Vagina (tissue), 2 donors: Measurements from ENCODE around the gene ZNF423.

Experiments used
- POLR2A ChIP-seq, 2 donors: fragments of 450-650 bp; IDR thresholded peaks; one replicate each; pipeline ENCODE4 v1.6.1; 2017; ENCODE audit warnings: antibody characterized with exemption in 2 of 2, mild to moderate bottlenecking in 2 of 2, moderate library complexity in 2 of 2
- POLR2AphosphoS5 ChIP-seq, 2 donors: sonication (generic); formaldehyde crosslinking; IDR thresholded peaks; one replicate each; pipeline ENCODE4 v1.9.0; 2017; ENCODE audit warnings: antibody characterized with exemption in 2 of 2, mild to moderate bottlenecking in 2 of 2, low read depth in 1 of 2; ENCODE audit not compliant: insufficient read depth in 1 of 2
- TF ChIP-seq, protein P1 (sequence below), 3 experiments: fragments of 450-650 bp in 2 of 3; fragments of 200-600 bp in 1 of 3; sonication (generic) in 1 of 3; IDR thresholded peaks; one replicate each; pipeline ENCODE4 v1.5.1; 2017 to 2019; ENCODE audit warnings: antibody characterized with exemption in 3 of 3, mild to moderate bottlenecking in 2 of 3, moderate library complexity in 2 of 3

DNA sequence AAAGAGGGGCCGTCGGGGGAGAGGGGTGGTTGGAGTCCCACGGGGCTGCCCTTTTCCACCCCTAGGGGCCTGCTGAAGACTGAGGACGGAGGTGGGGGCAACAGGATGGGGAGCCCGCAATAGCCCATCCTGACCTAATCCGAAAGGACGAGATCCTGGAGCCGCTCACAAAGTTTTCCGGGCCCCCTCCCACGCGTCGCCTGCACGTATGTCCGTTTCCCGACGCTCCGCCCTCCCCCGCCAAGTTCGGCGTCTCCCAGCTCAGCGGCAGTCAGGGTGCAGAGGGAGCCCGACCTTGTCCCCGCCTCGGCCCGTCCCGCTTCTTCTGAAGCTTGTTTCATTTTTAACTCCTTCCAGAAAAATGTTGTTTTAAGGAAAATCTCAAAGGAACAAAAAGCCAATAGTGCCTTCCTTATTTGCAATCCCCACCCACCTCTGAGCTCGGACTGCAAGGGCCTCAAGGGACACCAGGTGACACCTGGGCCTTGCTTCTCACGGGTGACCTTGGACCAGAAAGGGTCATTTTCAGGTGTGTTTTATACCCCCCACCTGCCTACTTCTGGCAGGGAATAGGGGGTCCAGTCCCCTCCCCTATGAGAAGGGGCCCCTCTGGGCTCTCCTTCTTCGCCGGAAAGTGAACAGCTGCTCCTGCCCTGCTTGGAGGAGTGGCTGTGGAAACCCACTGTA is 3.4 kb upstream of the ZNF423 start:
- TF ChIP-seq POLR2A (IDR thresholded peaks at IDR 0.05) (peak in 1 of 2 donors; percentile 48), POLR2AphosphoS5 (IDR thresholded peaks at IDR 0.05; ENCODE audit: insufficient read depth in 1 of 2, low read depth in 1 of 2) (peak in 1 of 2 donors; percentile 73)
- TF ChIP-seq, protein P1, sequence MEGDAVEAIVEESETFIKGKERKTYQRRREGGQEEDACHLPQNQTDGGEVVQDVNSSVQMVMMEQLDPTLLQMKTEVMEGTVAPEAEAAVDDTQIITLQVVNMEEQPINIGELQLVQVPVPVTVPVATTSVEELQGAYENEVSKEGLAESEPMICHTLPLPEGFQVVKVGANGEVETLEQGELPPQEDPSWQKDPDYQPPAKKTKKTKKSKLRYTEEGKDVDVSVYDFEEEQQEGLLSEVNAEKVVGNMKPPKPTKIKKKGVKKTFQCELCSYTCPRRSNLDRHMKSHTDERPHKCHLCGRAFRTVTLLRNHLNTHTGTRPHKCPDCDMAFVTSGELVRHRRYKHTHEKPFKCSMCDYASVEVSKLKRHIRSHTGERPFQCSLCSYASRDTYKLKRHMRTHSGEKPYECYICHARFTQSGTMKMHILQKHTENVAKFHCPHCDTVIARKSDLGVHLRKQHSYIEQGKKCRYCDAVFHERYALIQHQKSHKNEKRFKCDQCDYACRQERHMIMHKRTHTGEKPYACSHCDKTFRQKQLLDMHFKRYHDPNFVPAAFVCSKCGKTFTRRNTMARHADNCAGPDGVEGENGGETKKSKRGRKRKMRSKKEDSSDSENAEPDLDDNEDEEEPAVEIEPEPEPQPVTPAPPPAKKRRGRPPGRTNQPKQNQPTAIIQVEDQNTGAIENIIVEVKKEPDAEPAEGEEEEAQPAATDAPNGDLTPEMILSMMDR (IDR thresholded peaks at IDR 0.05) = no peak
